Liver (tissue), 9 donors: Measurements from ENCODE around the gene SIL1. TPM values are rescaled to one million over a fixed set of nuclear protein-coding genes. Genes with fewer than 3 reads are reported as not detected.

Experiments
- DNase-seq: peaks from one replicate; pipeline ENCODE4 v3.0.0-alpha.2; 2017; ENCODE audit warnings: low spot score
- H3K27ac ChIP-seq, 2 donors: one replicate each; pipeline ENCODE4 v1.7.0; 2013; ENCODE audit warnings: inconsistent platforms in 2 of 2, low read length in 2 of 2, control low read depth in 1 of 2, low read depth in 1 of 2, mild to moderate bottlenecking in 1 of 2
- H3K27me3 ChIP-seq, 4 donors: one replicate each; pipeline versions ENCODE4 v1.6.1 to v1.7.0; 2013; ENCODE audit warnings: low read length in 3 of 4, inconsistent platforms in 1 of 4, mild to moderate bottlenecking in 1 of 4, moderate library complexity in 1 of 4; ENCODE audit not compliant: control insufficient read depth in 4 of 4, insufficient read depth in 4 of 4
- H3K36me3 ChIP-seq, 4 donors: one replicate each; pipeline versions ENCODE4 v1.6.1 to v1.7.0; 2013; ENCODE audit warnings: low read length in 3 of 4, mild to moderate bottlenecking in 3 of 4, low read depth in 1 of 4, moderate library complexity in 1 of 4; ENCODE audit not compliant: control insufficient read depth in 4 of 4, insufficient read depth in 3 of 4
- H3K4me1 ChIP-seq, 4 donors: one replicate each; pipeline versions ENCODE4 v1.6.1 to v1.7.0; 2013; ENCODE audit warnings: low read length in 3 of 4, mild to moderate bottlenecking in 3 of 4, moderate library complexity in 1 of 4; ENCODE audit not compliant: control insufficient read depth in 4 of 4, insufficient read depth in 4 of 4
- H3K4me3 ChIP-seq, 3 donors: one replicate each; pipeline versions ENCODE4 v1.6.1 to v1.7.0; 2013; ENCODE audit warnings: low read length in 3 of 3, control low read depth in 1 of 3, low read depth in 1 of 3, mild to moderate bottlenecking in 1 of 3
- H3K9ac ChIP-seq, 2 donors: one replicate each; pipeline ENCODE4 v1.7.0; 2013; ENCODE audit warnings: low read length in 2 of 2, mild to moderate bottlenecking in 2 of 2, moderate library complexity in 2 of 2, control low read depth in 1 of 2, low read depth in 1 of 2
- H3K9me3 ChIP-seq, 4 donors: one replicate each; pipeline versions ENCODE4 v1.6.1 to v1.7.0; 2013; ENCODE audit warnings: low read length in 3 of 4; ENCODE audit not compliant: control insufficient read depth in 4 of 4
- ATF3 ChIP-seq: IDR thresholded peaks from 2 replicates; pipeline ENCODE4 v1.6.1; 2016; ENCODE audit warnings: antibody characterized with exemption
- CTCF ChIP-seq: fragments of 150-350 bp; IDR thresholded peaks from 2 replicates; pipeline ENCODE4 v1.5.1; 2017; ENCODE audit warnings: improper control_type of control experiment, low read depth, low read length; ENCODE audit not compliant: missing input control
- EGR1 ChIP-seq, 2 donors: IDR thresholded peaks; 2 replicates each; pipeline ENCODE4 v1.6.1; 2016 to 2018; ENCODE audit warnings: antibody characterized with exemption in 2 of 2, low read depth in 2 of 2
- FOXA2 ChIP-seq: IDR thresholded peaks from 2 replicates; pipeline ENCODE4 v1.6.1; 2016; ENCODE audit warnings: antibody characterized with exemption
- GABPA ChIP-seq, 2 donors: IDR thresholded peaks in 1 of 2; conservative IDR thresholded peaks in 1 of 2; 2 replicates each; pipeline ENCODE4 v1.6.1; 2016; ENCODE audit warnings: antibody characterized with exemption in 2 of 2, mild to moderate bottlenecking in 1 of 2, moderate library complexity in 1 of 2
- HNF4A ChIP-seq, 2 donors: conservative IDR thresholded peaks; 2 replicates each; pipeline ENCODE4 v1.6.1; 2016; ENCODE audit warnings: antibody characterized with exemption in 2 of 2, mild to moderate bottlenecking in 2 of 2
- HNF4G ChIP-seq: IDR thresholded peaks from 2 replicates; pipeline ENCODE4 v1.6.1; 2016; ENCODE audit warnings: antibody characterized with exemption
- JUND ChIP-seq, 2 donors: IDR thresholded peaks; 2 replicates each; pipeline ENCODE4 v1.6.1; 2016; ENCODE audit warnings: antibody characterized with exemption in 2 of 2
- MAX ChIP-seq: IDR thresholded peaks from 2 replicates; pipeline ENCODE4 v1.6.1; 2016; ENCODE audit warnings: antibody characterized with exemption
- NR2F2 ChIP-seq: IDR thresholded peaks from 2 replicates; pipeline ENCODE4 v1.6.1; 2016; ENCODE audit warnings: antibody characterized with exemption
- RAD21 ChIP-seq, 2 donors: IDR thresholded peaks; 2 replicates each; pipeline ENCODE4 v1.6.1; 2016; ENCODE audit warnings: antibody characterized with exemption in 2 of 2, mild to moderate bottlenecking in 2 of 2
- REST ChIP-seq: IDR thresholded peaks from 2 replicates; pipeline ENCODE4 v1.6.1; 2016; ENCODE audit warnings: antibody characterized with exemption, mild to moderate bottlenecking
- RXRA ChIP-seq, 2 donors: IDR thresholded peaks; 2 replicates each; pipeline ENCODE4 v1.6.1; 2017 to 2018; ENCODE audit warnings: antibody characterized with exemption in 2 of 2, mild to moderate bottlenecking in 1 of 2
- SP1 ChIP-seq: IDR thresholded peaks from 2 replicates; pipeline ENCODE4 v1.6.1; 2018; ENCODE audit warnings: antibody characterized with exemption, mild to moderate bottlenecking
- TAF1 ChIP-seq: conservative IDR thresholded peaks from 2 replicates; pipeline ENCODE4 v1.6.1; 2016; ENCODE audit warnings: antibody characterized with exemption, mild to moderate bottlenecking
- YY1 ChIP-seq: IDR thresholded peaks from 2 replicates; pipeline ENCODE4 v1.6.1; 2016; ENCODE audit warnings: antibody characterized with exemption, mild to moderate bottlenecking
- WGBS: extraction: QIAGEN DNeasy Blood & Tissue Kit; methylation state at CpG from one replicate; pipeline ENCODE4 v1.1.7; 2013; 5-methylcytosine and 5-hydroxymethylcytosine counted together
- polyA plus RNA-seq, 2 donors: library from polyadenylated mRNA; stranded (reverse) in 1 of 2; unstranded in 1 of 2; fragments of 200-250 nt in 1 of 2; fragments of >200 nt in 1 of 2; fragmentation: Nextera tagmentation in 1 of 2; extraction: Ambion mirVana in 1 of 2; gene quantifications; one replicate each; pipeline versions ENCODE4 v1.2.1 to v1.2.3, GENCODE V29; 2013 to 2015
- total RNA-seq, 2 donors: library from RNA; depleted of rRNA; stranded (reverse); fragments of >200 nt; gene quantifications; one replicate each; pipeline ENCODE4 v1.2.3, GENCODE V29; 2014
- donor health status: healthy.
- donor health status: healthy.
- donor health status: healthy.
- donor health status: healthy.
- donor health status: healthy.

Gene SIL1
- total and polyA plus RNA-seq, 4 donors, result 38.1 to 95.1 (median 76.2) TPM

- H3K36me3 ChIP-seq, result peaks cover 20 to 64% (median 37%) of the 10 kb centered on the region in 4 donors
- no peak overlapping the region for H3K27ac ChIP-seq
- TF ChIP-seq EGR1 (IDR thresholded peaks at IDR 0.05; ENCODE audit: low read depth in 2 of 2) (no peak), TAF1 (no peak), FOXA2 (no peak), HNF4G (no peak), RXRA (IDR thresholded peaks at IDR 0.05) (no peak), HNF4A (conservative IDR thresholded peaks at IDR 0.05) (no peak), MAX (no peak), SP1 (no peak)
- H3K9me3 ChIP-seq, result no peaks in the 10 kb centered on the region
- H3K4me1 ChIP-seq, result peaks cover 0 to 5% (median 2%) of the 10 kb centered on the region in 4 donors
- H3K9ac ChIP-seq, result no peak overlapping the region
- no peaks in the 10 kb centered on the region for H3K27me3 ChIP-seq
- 95% methylated on average over 18 of the region's 18 CpGs for WGBS
- no peak for DNase-seq
- no peak overlapping the region for H3K4me3 ChIP-seq
Observed at GRCh38 chr5:138933522-138934290, 264.5 kb downstream of the SIL1 start.

DNA sequence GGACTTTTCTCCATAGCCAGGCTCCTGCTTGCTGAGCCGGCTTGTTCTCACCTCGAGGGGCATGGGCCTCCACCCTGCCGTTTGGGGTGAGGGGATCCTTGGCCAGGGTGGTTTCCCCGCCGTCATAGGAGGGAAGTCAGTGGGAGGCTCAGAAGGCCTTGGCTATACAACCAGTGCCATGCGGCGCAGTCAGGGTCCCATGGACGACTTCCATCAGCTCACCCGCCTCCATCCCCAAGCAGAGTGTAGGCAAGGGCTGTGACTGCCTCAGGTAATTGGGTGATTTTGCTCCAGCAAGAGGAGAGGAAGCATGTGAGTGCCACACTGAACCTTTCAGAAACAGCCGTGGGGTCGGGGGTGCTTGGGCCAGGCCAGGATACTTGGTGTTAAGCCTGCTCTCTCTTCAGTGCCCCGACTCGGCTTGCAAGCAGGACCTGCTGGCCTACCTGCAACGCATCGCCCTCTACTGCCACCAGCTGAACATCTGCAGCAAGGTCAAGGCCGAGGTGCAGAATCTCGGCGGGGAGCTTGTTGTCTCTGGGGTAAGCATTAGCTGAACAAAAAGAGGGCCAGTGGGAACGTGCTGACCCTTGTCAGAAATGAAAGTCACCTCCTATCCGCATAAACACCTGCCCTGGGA, 265.9 kb downstream of the SIL1 start:
- Histone ChIP-seq H3K9me3 (no peaks in the 10 kb centered on the region), H3K27ac (no peak overlapping the region), H3K36me3 (peaks cover 20 to 64% (median 37%) of the 10 kb centered on the region in 4 donors), H3K4me3 (no peak overlapping the region), H3K4me1 (peaks cover 0 to 11% (median 9%) of the 10 kb centered on the region in 4 donors), H3K27me3 (no peaks in the 10 kb centered on the region), H3K9ac (no peak overlapping the region)
- peak; percentile 32 for DNase-seq
- TF ChIP-seq RXRA (IDR thresholded peaks at IDR 0.05) (no peak), JUND (IDR thresholded peaks at IDR 0.05) (no peak), GABPA (IDR thresholded peaks at IDR 0.05 in 1 of 2, conservative IDR thresholded peaks at IDR 0.05 in 1 of 2) (no peak), HNF4G (no peak), TAF1 (no peak), ATF3 (no peak), SP1 (no peak), EGR1 (IDR thresholded peaks at IDR 0.05; ENCODE audit: low read depth in 2 of 2) (no peak), RAD21 (IDR thresholded peaks at IDR 0.05) (no peak), NR2F2 (no peak), REST (no peak), HNF4A (conservative IDR thresholded peaks at IDR 0.05) (no peak), CTCF (no peak), MAX (no peak), FOXA2 (no peak), YY1 (no peak)
- WGBS, result 90% methylated on average over 20 of the region's 20 CpGs
